HEK293 (cell line): ENCODE results near the gene AZIN2.
"Not testable (repeated sequence)": the region's sequence is repeated elsewhere in the genome, so short reads cannot be mapped to it uniquely, and the experiment has no call there.

Experiments used
- MEIS1 ChIP-seq: sonication (generic); formaldehyde crosslinking; IDR thresholded peaks from 2 replicates; pipeline ENCODE4 v1.8.1; 2022; ENCODE audit warnings: missing genetic modification reagents, mild to moderate bottlenecking, borderline replicate concordance
- TRIM28 ChIP-seq: IDR thresholded peaks from 2 replicates; pipeline ENCODE4 v1.6.1; 2011; ENCODE audit warnings: low read length, control low read depth, borderline replicate concordance
- ZNF266 ChIP-seq: fragments of 450-650 bp; formaldehyde crosslinking; IDR thresholded peaks from 2 replicates; pipeline ENCODE4 v1.5.1; 2016; ENCODE audit warnings: missing biosample characterization, missing genetic modification characterization, low read depth
- ZNF426 ChIP-seq: fragments of 450-650 bp; formaldehyde crosslinking; IDR thresholded peaks from 2 replicates; pipeline ENCODE4 v1.5.1; 2017; ENCODE audit warnings: missing biosample characterization, missing genetic modification characterization, mild to moderate bottlenecking, inconsistent platforms, moderate library complexity

- TF ChIP-seq TRIM28; ZNF426 (tag by site-specific recombination); ZNF266 (tag by site-specific recombination); MEIS1 (CRISPR knock-in tag): not testable (repeated sequence)
Measured at GRCh38 chr1:33066477-33066876, 14.5 kb upstream of the AZIN2 start.
